AG08395 (cell line): Measurements from ENCODE around the gene NHS.

Experiments
- DNase-seq: peaks from one replicate; pipeline ENCODE4 v3.0.0; 2012; ENCODE audit warnings: mixed read lengths, low spot score

NHS gene

DNA sequence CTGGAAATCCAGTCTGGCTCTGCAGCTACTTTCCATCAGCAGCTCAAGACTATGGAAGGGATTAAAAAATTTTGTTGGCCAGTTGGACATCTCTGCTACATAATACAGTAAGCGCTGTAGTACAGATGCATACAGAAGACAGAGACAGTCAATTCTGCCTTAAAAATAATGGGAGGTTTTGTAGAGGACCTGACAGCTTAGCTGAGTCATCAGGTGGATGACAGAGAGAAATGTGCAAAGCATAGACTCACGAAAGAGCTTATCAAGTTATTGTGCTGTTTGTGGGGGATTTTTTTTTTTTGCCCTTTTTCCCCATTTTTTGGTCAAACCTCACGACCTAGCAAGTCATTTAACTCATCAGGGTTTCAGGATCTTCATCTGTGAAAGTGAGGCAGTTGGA, 213.3 kb downstream of the NHS start:
- no peak for DNase-seq

DNA sequence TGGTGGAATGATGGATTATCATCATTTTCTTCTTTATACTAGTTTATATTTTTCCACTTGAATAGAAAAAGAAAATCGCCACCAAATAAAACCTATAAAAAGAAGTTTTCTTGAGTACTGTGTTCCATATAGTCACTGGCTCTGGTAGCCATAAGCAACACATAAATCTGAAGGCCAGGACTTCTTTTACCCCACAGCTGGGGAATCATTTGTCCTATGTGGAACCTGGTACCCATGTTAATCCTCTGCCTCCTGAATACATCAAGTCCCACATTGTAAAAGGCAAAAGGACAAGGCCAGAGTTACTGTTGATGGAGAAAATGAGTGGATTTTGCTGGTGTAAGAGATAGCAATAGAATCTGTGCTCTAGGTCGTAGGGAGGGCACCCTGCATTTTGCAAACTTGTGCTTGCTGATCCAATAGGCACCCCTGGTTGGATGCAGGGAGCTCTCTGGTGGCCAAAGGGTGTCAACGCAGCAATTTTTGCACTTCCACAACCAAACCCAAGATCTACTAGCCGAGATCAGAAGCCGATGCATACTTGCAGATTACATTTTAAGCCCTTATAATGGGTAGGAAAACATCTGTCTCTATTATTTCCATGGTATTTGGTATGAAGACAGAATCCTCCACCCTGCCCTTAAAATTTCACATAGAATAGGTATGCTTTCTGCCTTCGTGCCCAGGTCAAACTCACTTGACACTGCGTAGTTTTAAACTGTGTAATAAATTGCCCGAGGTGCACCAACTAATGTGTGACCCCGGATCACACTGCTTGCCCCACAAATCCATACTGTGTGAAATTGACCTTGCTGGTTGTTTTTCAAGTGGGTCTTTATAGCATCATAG, 216.1 kb downstream of the NHS start:
- DNase-seq: peak; percentile 67

DNA sequence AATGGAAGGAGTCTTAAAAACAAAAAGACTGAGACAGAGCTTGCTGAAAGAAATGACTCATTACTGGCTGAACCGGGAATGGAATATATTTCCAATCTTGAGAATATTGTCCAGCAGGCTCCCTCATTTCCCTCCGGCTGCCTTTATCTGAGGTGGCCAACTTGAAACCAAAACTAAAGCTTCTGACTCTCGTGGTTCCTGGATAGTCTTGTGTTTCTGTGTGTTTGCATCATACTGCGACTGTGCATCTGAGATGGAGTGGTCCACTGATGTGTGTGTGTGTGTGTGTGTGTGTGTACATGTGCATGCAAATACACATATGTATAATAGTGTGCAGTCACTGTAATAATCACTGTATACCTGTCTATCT, 216.7 kb downstream of the NHS start:
- DNase-seq: peak; percentile 53

DNA sequence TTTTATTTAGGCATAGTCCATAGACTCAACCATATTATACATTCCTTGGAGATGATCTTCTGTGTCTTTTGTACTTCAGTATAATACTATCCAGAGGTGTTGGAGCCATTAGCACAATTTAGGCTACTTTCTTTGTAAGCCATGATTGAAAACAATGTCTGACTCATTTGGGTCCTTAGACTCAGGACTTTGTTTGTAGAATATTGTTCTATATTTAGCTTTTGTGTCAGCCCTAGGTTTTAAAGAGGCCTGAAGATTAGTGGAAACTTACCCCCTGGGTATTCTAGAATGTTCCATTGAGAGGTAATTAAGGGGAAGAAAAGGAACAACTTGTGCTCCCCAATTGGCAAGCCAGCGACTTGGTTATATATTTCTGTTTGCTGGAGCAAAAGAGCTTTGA, 217.1 kb downstream of the NHS start:
- DNase-seq: no peak

DNA sequence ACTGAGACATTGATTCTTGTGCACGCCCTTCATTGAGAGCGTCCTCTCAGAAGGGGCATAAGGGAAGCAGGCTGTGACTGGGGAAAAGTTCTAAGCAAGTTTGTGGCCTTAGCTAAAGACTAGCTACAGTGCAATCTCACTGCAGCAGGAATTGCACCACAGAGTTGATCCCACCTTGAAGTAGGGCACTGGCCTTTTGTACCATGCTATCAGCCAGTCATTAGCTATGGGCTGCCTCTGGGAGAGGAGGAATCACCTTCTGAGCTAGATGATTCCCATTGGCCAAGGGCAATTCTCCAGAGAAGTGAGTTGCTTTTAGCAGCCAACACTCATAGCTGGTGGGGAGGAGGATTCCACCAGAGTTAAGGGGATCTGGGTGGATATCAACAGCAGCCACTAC, 219.7 kb downstream of the NHS start:
- no peak for DNase-seq

DNA sequence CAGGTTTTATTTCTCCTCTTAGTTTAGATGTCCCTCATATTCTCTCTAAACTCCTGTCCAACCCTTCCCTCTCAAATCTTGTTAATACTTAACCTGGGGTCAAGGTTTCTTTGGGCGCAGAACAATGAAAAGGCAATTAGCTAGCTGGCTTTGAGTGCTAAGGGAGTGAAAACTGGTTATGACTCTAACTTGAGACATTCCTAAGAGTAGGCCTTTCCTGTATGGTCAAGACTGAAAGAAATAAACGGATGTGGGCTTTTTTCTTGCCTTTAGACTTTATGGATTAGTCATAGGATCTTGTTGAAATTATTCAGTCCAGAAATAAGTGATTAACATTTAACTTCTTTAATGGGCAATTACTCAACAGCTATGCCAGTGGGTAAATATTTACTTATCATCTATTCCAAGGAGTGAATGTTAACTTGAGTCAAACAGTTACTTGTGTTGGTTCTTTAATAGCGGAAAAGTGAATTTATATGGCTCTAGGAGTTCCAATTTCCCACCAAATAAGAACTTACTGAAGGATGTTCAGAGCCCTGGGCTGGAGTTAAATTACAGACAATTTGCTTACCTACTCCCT, 220.5 kb downstream of the NHS start:
- DNase-seq: peak; percentile 39

DNA sequence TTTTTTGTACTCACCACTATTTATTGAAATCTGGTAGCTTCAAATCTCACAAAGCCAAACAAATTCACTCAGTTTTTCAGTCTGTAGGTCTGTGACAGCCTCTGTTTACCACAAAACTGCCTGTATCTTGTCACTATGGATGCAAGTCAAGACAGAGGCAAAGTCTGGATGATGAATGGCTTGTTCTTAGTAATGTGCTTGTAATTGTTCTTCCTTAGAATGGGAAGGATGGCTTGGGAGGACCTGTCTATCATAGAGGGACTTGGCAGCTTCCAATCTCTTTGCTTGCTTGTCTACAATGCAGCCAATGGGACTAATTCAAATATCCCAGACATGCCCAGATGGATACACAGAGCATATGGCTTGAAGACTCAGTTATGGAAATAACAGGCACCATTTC, 221.1 kb downstream of the NHS start:
- no peak for DNase-seq

DNA sequence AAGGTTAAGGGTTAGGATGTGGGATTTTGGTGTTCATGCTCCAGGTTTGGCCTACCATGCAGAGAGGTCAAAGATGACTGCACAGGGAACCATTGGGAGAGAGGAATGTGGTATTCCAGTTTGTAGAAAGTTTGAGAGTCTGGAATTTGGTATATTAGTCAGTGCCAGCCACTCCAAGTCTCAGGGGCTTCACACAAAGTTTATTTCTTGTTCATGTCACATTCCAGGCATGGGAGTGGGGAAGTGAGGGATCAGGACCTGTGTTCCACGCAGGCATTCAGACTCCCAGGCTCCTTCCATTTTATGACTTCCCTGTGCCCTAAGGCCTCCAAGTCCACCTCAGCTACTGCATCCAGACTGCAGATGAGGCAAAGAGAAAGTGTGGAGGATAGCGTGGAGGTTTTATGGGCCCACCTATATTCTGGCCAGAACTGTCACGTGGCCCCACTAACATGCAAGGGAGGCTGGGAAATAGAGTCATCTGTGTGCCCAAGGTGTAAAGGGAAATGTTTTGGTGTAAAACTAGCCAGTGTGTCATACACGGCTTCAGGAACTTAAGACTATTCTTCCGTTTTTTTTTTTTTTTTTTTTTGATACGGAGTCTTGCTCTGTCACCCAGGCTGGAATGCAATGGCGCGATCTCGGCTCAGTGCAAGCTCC, 221.7 kb downstream of the NHS start:
- DNase-seq: no peak

DNA sequence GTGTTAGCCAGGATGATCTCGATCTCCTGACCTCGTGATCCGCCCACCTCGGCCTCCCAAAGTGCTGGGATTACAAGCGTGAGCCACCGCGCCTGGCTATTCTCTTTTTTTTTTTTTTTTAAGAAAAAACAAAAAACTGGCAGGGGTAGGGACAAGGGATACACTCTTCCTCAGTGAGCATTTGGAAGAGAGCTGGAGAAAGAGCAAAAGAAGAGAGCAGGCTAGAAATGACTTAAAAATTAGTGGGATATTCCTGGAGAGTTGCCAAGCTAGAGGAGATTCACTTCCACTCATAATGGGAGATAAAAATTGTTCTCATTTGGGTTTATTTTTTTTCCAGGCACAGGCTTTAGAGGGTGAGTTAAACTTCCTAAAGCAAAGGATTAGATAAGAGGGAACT, 222.3 kb downstream of the NHS start:
- no peak for DNase-seq

DNA sequence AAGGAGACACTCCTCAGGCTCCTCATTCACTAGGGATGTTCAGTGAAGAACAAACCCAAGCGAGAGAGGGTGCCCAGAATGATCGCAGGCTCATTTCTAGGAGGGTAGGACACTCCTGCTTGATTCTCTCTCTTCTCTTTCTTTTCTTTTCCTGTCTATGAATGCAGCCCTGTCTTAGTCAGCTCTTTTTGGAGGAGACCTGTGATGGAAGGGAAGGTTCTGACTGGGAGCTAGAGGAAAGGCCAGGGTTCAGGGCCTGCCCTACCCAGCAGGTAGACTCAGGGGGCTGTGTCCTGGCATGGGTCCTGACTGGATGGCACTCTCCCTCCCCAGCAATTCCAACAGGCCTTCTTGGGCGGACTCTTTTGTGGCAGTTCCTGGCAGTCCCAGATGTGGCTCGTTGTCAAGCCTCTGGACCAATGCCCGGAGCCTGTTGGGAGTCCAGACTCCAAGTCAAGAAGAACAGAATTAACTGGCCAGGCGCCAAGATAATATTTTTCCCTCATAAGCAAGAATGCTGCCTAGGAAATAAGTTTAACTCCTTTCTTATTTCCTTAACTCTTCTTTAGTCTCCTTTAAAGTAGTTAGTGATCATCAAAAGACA, 222.9 kb downstream of the NHS start:
- DNase-seq: peak; percentile 19

DNA sequence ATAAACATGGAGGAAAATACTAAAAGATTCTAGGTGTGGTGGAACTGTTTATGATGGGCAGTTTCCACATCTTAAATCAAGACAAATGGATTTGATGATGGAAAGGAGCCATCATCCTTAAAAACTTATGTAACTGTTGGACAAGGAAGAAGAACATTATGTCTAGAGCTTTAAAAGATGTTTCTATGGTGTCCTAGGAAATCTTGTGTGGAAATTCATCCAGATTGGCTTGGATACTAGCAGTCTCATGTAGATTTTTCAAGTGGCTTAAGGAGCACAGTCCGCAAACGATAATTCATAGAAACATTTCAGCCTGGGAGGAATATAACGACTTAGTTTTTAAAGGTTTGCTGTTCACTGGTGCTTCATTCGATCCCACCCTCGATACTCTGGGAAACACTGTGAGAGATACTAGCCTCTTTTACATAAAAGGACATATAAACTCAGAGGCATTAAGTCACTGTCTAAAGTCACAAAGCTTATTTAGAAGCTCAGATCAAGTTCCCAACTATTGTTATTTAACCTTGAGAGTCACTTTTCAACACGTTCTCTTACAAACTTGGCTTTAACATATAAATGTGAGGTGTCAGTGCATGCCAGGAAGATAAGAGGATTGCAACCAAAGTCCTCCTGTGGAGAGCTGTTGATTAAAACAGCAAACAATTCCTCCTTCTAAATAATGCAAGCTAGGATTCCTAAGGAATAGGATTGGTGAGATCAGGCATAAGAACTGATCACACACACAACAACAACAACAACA, 226.6 kb downstream of the NHS start:
- DNase-seq: no peak

DNA sequence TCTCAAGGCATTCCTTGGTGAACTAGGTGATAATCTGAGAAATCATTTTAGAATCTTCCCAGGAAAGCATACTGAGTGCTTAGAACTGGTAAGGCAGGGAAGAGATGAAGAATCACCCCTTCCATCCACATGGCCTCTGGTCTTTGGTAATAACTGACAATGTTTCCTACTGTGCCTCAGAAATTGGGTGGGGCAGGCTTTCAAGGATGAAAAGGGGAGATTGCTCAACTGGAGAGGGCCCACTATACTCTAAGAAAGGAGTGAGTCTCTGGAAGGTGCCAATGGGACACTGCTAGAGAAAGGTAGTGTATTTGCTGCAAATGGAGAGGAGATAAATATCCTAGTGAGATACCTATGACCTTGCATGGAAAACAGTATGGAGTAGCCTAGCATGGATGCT, 227.2 kb downstream of the NHS start:
- DNase-seq: no peak

DNA sequence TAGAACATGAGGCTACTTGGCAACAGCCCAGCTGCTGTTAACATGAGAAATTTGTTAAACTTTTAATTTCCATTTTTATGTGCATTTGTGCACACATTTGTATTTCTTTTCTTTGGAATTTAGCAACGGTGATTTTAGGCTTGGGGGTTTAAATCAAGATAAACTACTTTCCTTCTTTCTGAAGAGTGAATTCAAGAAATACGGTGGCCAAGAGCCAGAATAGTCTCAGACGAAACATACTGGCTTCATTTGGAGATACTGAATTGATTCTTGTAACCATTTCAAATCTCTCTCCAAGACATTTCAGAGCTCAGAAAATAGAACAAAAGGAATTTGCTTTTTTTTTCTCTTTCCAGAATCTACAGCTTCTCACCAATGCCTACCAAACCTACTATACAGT, 228.2 kb downstream of the NHS start:
- DNase-seq: no peak

DNA sequence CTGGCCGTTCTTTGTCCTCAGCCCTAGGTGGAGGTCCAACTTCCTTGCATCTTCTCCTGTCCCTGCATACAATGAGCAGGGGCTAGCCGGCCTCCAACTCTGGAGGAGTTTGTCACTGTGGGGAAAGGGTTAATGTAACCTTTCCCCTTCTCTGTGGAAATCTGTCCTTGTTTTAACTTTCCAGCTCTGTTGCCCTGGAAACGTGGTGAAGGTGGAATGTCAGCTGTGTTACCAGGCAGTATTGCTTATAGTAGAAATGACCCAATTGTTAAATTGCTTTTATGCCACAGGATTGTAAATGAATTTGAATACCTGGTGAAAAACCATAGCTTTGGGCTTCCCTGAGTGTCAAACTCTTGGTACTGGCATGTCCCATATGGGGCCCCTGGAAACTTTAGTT, 230.7 kb downstream of the NHS start:
- DNase-seq: peak; percentile 34

DNA sequence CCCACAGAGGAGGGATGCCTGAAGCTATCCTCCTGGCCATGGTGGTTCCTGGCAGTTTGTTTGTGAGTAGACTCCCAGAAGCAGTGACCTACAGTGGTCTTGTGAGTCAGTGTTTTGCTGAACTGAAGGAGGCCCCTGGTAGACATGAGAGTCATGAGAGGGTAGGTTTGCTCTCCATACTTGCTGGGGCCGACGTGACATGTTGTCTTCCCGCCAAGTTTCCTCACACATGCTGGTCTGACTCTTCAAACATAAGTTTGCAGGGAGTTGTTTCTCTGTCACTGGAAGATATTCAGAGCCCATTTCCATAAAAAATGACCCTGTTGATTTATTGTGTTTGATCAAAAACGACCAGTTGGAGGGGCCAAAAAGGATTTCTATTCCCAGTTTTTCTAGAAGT, 231.2 kb downstream of the NHS start:
- DNase-seq: no peak

DNA sequence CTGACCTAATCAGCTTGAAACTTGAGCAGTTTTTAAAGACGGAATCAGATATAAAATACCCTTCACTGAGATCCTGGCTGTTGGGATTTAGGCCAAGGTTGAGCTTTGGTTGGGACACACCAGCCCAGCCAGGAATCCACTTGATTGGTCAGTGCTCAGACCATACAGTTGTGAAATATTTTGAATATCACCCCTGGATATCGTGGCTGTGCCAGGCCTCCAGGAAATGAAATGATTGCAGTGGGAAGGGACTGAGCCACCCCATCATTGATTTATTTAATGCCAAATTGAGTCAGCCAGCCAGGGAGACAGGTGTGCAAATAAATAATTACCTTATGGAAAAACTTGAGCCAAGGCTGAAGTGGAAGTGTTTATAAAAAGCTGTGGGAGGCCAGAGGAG, 233.9 kb downstream of the NHS start:
- no peak for DNase-seq

DNA sequence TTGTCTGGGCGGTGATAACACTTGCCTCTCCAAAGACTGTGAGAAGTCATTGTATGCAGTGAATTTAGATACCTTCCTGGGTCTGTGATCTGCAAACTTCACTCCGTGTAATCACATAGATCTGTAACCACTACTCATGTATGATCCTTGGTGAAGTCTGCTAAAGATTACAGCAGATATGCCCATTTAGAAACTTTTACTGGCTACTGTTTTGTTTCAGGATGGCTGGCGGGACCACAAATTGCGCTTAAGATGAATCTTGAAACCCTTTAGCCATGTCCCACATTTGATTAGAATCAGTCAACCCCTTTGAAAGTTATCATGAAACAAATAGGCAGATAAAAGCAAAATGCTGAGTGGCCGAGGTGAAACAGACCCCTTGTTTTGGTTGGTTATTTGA, 235.8 kb downstream of the NHS start:
- DNase-seq: no peak

DNA sequence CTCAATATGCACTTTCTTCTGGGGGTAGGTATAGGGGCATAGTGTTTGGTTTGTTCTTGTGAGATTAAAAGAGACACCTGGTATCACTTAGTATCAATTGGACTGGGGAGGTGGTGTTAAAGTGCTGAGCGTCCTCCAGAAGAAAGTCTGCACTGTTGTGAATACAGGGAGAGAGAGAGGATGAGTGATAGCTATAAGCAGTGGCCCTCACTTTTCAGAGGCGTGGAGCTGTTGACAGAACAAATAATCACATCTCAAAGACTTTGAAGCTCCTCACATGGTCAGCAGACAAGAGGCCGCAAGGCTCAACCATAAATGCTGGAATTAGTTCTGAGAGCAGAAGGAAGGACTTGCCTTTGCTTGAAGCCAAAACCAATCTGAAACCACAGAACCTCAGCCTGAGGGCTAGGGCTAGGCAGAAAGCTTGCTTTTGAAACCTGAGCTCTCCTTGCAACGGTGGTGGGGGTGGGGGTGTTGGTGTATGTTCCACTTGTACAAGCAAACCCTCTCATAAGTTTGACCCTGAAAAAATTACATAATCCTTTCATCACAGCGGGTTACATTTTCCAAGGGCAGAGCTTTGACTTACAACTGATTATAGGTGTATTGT, 239.1 kb downstream of the NHS start:
- DNase-seq: no peak

DNA sequence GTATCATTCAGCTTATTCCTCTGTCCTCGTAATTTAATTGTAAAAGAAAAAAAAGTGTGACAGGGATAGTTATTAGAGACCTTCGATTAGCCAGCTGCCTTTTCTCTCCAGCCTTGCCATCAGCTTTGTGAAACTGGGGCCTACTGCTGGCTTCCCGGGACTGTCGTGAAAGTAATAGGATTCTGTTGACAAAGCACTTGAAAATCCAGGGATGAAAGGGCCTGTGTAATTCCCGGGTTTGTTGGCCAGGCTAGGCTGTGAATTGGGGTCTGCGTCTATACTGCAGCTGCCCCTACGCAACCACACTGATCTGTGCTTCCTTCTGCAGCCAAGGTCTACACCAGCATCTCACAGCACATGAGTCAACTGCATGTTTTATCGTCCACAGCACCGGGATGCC, 241.9 kb downstream of the NHS start:
- DNase-seq: no peak

DNA sequence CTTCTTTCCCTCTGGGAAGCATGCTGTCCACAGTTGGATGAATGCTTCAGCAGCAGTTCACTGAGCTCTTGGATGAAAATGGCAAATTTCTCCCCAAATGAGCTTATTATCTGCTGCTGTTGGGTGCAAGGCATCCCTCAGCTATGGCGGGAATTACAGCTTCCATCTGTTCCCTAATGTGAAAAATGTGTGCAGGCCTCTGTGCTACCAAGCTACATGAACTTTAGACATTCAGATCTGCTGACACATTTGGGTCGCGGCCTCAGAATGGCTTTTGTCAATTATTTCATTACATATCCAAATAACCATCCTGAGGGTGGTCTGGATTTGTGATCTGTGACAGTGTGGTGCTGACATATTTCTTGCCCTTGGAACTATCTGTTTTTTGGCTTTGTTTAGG, 242.8 kb downstream of the NHS start:
- DNase-seq: no peak

DNA sequence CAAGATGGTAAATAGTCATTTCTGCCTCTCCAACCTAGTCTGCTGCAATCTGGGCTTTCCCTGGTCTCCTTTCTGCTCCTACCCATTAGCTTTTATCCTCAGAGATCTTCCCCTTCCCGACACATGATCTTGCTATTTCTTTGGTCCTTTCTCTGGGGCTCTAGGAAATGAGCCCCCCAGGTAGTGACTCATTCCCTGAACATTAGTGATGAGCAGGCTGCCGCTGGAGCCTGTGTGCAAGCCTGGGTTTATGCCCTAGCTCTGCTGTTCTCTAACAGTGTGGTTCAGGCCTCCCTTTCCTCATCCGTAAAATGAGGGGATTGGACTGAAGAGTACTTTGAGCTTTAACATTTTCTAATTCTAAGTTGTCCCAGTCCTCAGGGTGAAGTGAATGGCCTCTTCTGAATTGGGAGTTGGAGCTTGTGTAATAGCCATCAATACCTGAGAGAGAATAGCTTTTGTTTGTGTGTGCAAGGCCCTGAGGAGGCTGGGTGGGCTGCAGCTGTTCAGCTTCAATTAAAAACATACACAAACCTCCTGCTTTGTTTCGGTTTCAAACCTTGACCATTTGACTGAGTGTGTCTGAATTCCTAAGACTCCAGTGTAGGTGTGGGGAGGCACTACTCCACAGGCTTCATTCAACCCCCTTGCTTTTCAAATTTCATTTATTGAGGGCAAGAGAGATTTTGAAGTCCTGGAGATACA, 246.7 kb downstream of the NHS start:
- no peak for DNase-seq
